ENCODE measurements around the gene HOXB6. TPM values are rescaled to one million over a fixed set of nuclear protein-coding genes. Genes with fewer than 3 reads are reported as not detected.
A peak's percentile ranks its signal among the peaks of the same experiment; 100 is the strongest.

HOXB6 gene
- total and polyA plus RNA-seq, 7 experiments from 2014 or later = 0.34 TPM; not detected in 6

DNA sequence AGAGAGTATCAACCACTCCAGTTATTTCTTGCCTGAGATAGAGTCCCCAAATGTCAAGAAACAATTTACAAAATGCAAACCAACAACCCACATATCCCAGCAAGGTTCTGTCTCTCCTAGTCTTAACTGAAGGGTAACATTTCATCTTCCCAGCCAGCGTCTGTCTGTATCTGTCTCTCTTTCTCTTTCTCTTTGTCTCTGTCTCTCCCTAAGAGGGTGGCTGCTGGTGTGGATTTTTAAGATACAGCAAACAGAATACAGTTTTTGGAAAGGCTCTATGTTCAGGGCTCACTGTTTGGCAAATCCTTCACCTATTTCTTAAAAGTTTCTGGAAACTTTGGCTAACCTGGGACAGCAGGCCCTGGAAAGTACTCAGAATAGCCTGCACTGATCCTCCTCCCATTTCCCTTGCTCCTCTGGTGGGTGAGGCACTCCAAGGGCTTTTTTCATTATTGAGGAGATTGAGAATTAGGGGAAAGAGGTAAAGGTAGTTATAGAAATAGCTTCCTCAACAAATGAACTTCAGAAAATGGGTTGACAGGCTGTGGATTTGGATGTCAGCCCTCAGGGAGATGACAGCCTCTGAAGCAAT lies 32.9 kb downstream of the HOXB6 start:
- H3K36me3 Mint-ChIP-seq = peaks cover 0 to 19% (median 0%) of the 10 kb centered on the region in 5 donors
- POLR2A ChIA-PET = interaction anchor here (0.6 kb wide), 1 partner anchor 59 kb away, joined by 3 read pairs; no protein-coding TSS in a partner anchor
- no peaks in the 10 kb centered on the region for H3K36me3 ChIP-seq (ENCODE audit: control insufficient read depth in 2 of 3, insufficient read depth in 3 of 3, low read length in 3 of 3)
- CTCF ChIA-PET = no interaction called here
- peaks cover 0 to 1% (median 0%) of the 10 kb centered on the region in 11 donors for H3K9me3 Mint-ChIP-seq
- no peaks in the 10 kb centered on the region for H3K9me3 ChIP-seq (ENCODE audit: control insufficient read depth in 2 of 3, low read length in 3 of 3)
- no peak overlapping the region for H3K27ac ChIP-seq (ENCODE audit: low read depth, low read length)
- H3K4me1 Mint-ChIP-seq = peaks cover 0 to 35% (median 13%) of the 10 kb centered on the region in 7 donors
- peaks cover 0 to 33% (median 9%) of the 10 kb centered on the region in 5 donors for H3K27me3 Mint-ChIP-seq
- intact Hi-C loops (cut with micrococcal nuclease) = no loop called here
- H3K4me1 ChIP-seq (ENCODE audit: control insufficient read depth in 2 of 2, insufficient read depth in 2 of 2, low read length in 2 of 2) = peaks cover 0 to under 1% of the 10 kb centered on the region in 2 donors
- ATAC-seq (no peak), DNase-seq (no peak)
- no peak overlapping the region for H3K4me3 Mint-ChIP-seq
- H3K4me3 ChIP-seq (ENCODE audit: low read length) = no peak overlapping the region
- no peak overlapping the region for H3K27ac Mint-ChIP-seq
- H3K27me3 ChIP-seq (ENCODE audit: control insufficient read depth in 2 of 2, insufficient read depth in 2 of 2, low read length in 2 of 2) = peaks cover 0 to 4% of the 10 kb centered on the region in 2 donors

DNA sequence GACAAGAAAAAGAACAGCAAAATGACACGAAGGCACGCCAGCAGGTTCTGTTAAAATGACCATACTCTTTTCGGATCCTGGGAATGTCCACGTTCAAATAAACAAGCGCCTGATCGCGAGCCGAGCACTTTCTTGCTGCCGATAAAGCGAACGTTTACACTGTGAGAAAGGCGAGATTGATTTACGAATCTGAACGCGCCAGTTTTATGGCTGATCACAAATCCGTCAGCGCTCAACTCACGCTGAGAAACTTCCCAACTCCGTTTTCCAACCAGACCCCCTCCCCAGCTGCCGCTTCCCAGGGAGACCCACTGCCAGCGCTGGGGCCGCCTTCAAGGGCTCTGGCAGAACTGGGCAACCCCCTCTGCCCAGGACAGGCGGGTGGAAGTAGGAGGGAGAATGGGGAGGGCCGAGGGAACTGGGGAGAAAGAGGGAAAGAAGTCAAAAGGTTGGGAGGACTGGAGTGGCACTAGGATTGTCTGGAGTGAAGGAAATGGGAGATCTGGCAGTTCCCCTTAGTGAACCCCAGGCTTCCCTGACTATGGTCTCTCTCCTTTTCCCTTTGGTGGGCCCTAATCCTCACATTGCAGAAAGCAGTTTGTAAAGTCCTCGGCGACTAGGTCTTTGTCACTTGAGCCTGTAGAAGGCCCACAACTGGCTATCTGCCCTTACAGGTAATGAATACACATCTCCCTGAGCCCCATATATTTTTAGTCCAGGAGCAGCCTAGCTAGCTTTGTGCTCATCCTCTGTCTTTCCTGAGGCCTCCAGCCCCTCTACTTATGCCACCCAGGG lies 33.6 kb downstream of the HOXB6 start:
- no peak overlapping the region for H3K4me3 Mint-ChIP-seq
- Histone ChIP-seq H3K9me3 (ENCODE audit: control insufficient read depth in 2 of 3, low read length in 3 of 3) (no peaks in the 10 kb centered on the region), H3K27ac (ENCODE audit: low read depth, low read length) (no peak overlapping the region), H3K4me1 (ENCODE audit: control insufficient read depth in 2 of 2, insufficient read depth in 2 of 2, low read length in 2 of 2) (no peaks in the 10 kb centered on the region), H3K4me3 (ENCODE audit: low read length) (no peak overlapping the region), H3K27me3 (ENCODE audit: control insufficient read depth in 2 of 2, insufficient read depth in 2 of 2, low read length in 2 of 2) (peaks cover 0 to 4% of the 10 kb centered on the region in 2 donors), H3K36me3 (ENCODE audit: control insufficient read depth in 2 of 3, insufficient read depth in 3 of 3, low read length in 3 of 3) (no peaks in the 10 kb centered on the region)
- peaks cover 0 to 33% (median 11%) of the 10 kb centered on the region in 7 donors for H3K4me1 Mint-ChIP-seq
- ChIA-PET CTCF (no interaction called here), POLR2A (no interaction called here)
- H3K36me3 Mint-ChIP-seq = peaks cover 0 to 19% (median 0%) of the 10 kb centered on the region in 5 donors
- peaks cover 0 to 29% (median 5%) of the 10 kb centered on the region in 5 donors for H3K27me3 Mint-ChIP-seq
- peaks cover 0 to 1% (median 0%) of the 10 kb centered on the region in 11 donors for H3K9me3 Mint-ChIP-seq
- ATAC-seq (no peak), DNase-seq (no peak)
- H3K27ac Mint-ChIP-seq = no peak overlapping the region
- intact Hi-C loops (cut with micrococcal nuclease) = no loop called here

DNA sequence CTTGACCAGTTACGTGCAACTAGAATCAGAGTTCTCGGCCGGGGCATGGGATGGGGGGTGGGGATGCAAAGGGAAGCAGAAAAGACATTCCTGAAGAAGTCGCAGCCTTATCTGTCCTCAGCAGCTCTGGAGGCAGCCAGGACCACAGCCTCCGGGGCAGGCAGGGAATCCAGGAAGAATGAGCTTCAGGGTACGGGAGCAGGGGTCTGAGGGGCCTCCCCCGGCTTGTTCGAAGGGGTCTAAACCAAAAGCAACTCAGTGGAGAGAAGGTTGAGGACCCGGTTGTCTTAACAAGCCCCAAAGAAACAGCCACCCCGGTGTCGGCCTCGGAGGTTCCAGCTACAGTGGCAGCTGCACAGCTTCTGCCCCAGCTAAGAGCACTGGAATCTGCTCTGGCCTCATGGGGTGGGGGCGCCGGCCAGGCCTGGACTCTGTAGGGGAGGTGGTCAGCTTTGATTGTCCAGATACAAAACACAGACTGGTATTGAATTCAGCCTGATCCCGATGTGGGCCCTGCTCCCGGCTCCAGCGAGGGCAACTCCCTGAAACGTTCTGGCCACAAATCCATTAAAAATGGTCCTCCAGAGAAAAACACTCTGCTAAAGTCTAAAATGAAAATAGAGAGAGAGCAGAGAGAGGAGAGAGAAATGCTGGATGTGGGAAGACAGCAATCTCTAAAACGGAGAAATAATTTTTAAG lies 34.3 kb downstream of the HOXB6 start:
- DNase-seq (no peak), ATAC-seq (no peak)
- Mint-ChIP-seq H3K36me3 (peaks cover 0 to 16% (median 0%) of the 10 kb centered on the region in 5 donors), H3K4me3 (no peak overlapping the region), H3K27ac (no peak overlapping the region), H3K4me1 (peaks cover 0 to 26% (median 10%) of the 10 kb centered on the region in 7 donors), H3K9me3 (no peaks in the 10 kb centered on the region), H3K27me3 (peaks cover 0 to 29% (median 5%) of the 10 kb centered on the region in 5 donors)
- Histone ChIP-seq H3K4me3 (ENCODE audit: low read length) (no peak overlapping the region), H3K27ac (ENCODE audit: low read depth, low read length) (no peak overlapping the region), H3K9me3 (ENCODE audit: control insufficient read depth in 2 of 3, low read length in 3 of 3) (no peaks in the 10 kb centered on the region), H3K36me3 (ENCODE audit: control insufficient read depth in 2 of 3, insufficient read depth in 3 of 3, low read length in 3 of 3) (no peaks in the 10 kb centered on the region), H3K27me3 (ENCODE audit: control insufficient read depth in 2 of 2, insufficient read depth in 2 of 2, low read length in 2 of 2) (peaks cover 0 to 4% of the 10 kb centered on the region in 2 donors), H3K4me1 (ENCODE audit: control insufficient read depth in 2 of 2, insufficient read depth in 2 of 2, low read length in 2 of 2) (no peaks in the 10 kb centered on the region)
- CTCF ChIA-PET = interaction anchor here (0.5 kb wide), 1 partner anchor 10 kb away, joined by 3 read pairs; no protein-coding TSS in a partner anchor
- POLR2A ChIA-PET = interaction anchor here (0.6 to 1.0 kb wide), 2 partner anchors 24 to 27 kb away, joined by 3 read pairs; no protein-coding TSS in a partner anchor
- intact Hi-C loops (cut with micrococcal nuclease) = no loop called here

DNA sequence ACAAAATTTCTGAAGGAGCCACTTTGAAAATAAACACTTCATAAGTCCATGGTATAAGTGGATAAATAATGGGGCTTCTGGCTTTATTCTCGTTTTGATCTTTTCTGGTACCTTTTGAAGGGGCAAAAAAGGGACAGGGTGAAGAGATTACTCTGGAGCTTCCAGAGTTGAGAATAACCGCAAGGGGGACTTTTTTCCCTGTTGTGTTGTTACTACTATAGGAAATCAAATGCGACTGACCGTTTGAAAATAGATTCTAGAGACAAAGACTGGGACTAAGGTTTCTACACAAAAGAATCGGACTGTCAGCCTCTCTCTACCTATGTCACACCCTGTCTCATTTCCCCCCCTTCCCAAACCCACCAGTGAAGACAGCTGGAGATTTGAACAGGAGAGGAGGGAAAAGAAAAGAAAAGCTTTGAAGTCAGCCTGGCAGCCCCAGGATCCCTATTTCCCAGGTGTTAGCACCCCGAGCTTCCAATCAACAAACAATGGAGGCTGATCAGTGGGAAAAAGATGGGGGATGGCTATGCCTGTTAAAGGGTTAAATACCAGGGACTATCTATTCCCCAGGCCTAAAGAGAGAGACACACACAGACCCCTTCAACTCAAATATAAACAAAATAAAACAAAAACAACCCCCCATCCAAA lies 35.0 kb downstream of the HOXB6 start:
- CTCF ChIA-PET = interaction anchor here (0.5 to 0.9 kb wide), 2 partner anchors 10 to 77 kb away, joined by 3 read pairs; no protein-coding TSS in a partner anchor
- POLR2A ChIA-PET = interaction anchor here (0.6 to 1.2 kb wide), 4 partner anchors 23 to 207 kb away, joined by 3 to 4 read pairs (median 3); no protein-coding TSS in a partner anchor
- Mint-ChIP-seq H3K4me3 (no peak overlapping the region), H3K9me3 (no peaks in the 10 kb centered on the region), H3K36me3 (peaks cover 0 to 17% (median 0%) of the 10 kb centered on the region in 5 donors), H3K4me1 (peaks cover 0 to 22% (median 10%) of the 10 kb centered on the region in 7 donors), H3K27ac (no peak overlapping the region), H3K27me3 (peaks cover 3 to 24% (median 5%) of the 10 kb centered on the region in 5 donors)
- Histone ChIP-seq H3K4me1 (ENCODE audit: control insufficient read depth in 2 of 2, insufficient read depth in 2 of 2, low read length in 2 of 2) (no peaks in the 10 kb centered on the region), H3K27ac (ENCODE audit: low read depth, low read length) (no peak overlapping the region), H3K4me3 (ENCODE audit: low read length) (no peak overlapping the region), H3K9me3 (ENCODE audit: control insufficient read depth in 2 of 3, low read length in 3 of 3) (no peaks in the 10 kb centered on the region), H3K36me3 (ENCODE audit: control insufficient read depth in 2 of 3, insufficient read depth in 3 of 3, low read length in 3 of 3) (no peaks in the 10 kb centered on the region), H3K27me3 (ENCODE audit: control insufficient read depth in 2 of 2, insufficient read depth in 2 of 2, low read length in 2 of 2) (peaks cover 0 to 4% of the 10 kb centered on the region in 2 donors)
- intact Hi-C loops (cut with micrococcal nuclease) = no loop called here
- no peak for ATAC-seq
- no peak for DNase-seq

DNA sequence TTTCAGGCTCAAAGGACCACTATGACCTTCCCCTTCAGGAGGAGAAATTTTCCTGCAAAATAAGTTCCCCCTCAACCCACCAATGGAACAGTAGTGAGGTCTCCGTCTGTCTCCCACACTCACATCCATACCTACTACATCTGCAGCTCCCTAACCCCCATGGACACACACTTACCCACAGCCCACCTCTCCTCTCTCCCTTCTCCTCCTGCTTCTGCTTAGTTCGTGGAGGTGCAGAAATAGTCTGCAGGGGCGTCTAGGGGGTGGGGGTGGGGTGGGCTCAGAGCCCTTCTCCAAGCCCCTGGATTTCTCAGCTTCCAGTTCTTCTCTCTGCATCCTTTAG lies 35.6 kb downstream of the HOXB6 start:
- no peaks in the 10 kb centered on the region for H3K9me3 Mint-ChIP-seq
- H3K4me1 Mint-ChIP-seq = peaks cover 0 to 23% (median 11%) of the 10 kb centered on the region in 7 donors
- CTCF ChIA-PET = interaction anchor here (0.9 kb wide), 1 partner anchor 77 kb away, joined by 3 read pairs; no protein-coding TSS in a partner anchor
- peak overlapping the region in 3 of 10 donors; percentile 6 to 21 (median 12) for H3K4me3 Mint-ChIP-seq
- peaks cover 0 to 19% (median 8%) of the 10 kb centered on the region in 5 donors for H3K27me3 Mint-ChIP-seq
- no peaks in the 10 kb centered on the region for H3K36me3 ChIP-seq (ENCODE audit: control insufficient read depth in 2 of 3, insufficient read depth in 3 of 3, low read length in 3 of 3)
- ATAC-seq (no peak), DNase-seq (no peak)
- POLR2A ChIA-PET = interaction anchor here (0.6 to 1.2 kb wide), 2 partner anchors 28 to 165 kb away, joined by 3 to 4 read pairs; no protein-coding TSS in a partner anchor
- intact Hi-C loops (cut with micrococcal nuclease) = no loop called here
- no peak overlapping the region for H3K4me3 ChIP-seq (ENCODE audit: low read length)
- no peak overlapping the region for H3K27ac ChIP-seq (ENCODE audit: low read depth, low read length)
- H3K36me3 Mint-ChIP-seq = peaks cover 0 to 20% (median 0%) of the 10 kb centered on the region in 5 donors
- H3K27ac Mint-ChIP-seq = no peak overlapping the region
- H3K4me1 ChIP-seq (ENCODE audit: control insufficient read depth in 2 of 2, insufficient read depth in 2 of 2, low read length in 2 of 2) = no peaks in the 10 kb centered on the region
- peaks cover 0 to 4% of the 10 kb centered on the region in 2 donors for H3K27me3 ChIP-seq (ENCODE audit: control insufficient read depth in 2 of 2, insufficient read depth in 2 of 2, low read length in 2 of 2)
- no peaks in the 10 kb centered on the region for H3K9me3 ChIP-seq (ENCODE audit: control insufficient read depth in 2 of 3, low read length in 3 of 3)
